ENCODE data around the gene HACD2.

Gene HACD2

GRCh38 chr3:123564056-123564455, 20.8 kb downstream of the HACD2 start:
- no peak for DNase-seq

- no peak for DNase-seq
Measured at GRCh38 chr3:123562547-123562946, 22.3 kb downstream of the HACD2 start.

- DNase-seq: no peak
Measured at GRCh38 chr3:123561188-123561587, 23.7 kb downstream of the HACD2 start.

- peak; percentile 33 for DNase-seq
Measured at GRCh38 chr3:123559040-123559861, 25.6 kb downstream of the HACD2 start.

GRCh38 chr3:123553536-123553935, 31.3 kb downstream of the HACD2 start:
- no peak for DNase-seq

GRCh38 chr3:123552768-123553167, 32.1 kb downstream of the HACD2 start:
- no peak for DNase-seq

GRCh38 chr3:123552095-123552714, 32.6 kb downstream of the HACD2 start:
- DNase-seq: no peak

- DNase-seq: no peak
Measured at GRCh38 chr3:123547881-123548519, 36.9 kb downstream of the HACD2 start.

- DNase-seq: no peak
Measured at GRCh38 chr3:123546133-123546755, 38.6 kb downstream of the HACD2 start.

- no peak for DNase-seq
Measured at GRCh38 chr3:123543950-123544349, 40.9 kb downstream of the HACD2 start.

GRCh38 chr3:123540285-123540684, 44.6 kb downstream of the HACD2 start:
- no peak for DNase-seq

GRCh38 chr3:123536153-123536895, 48.5 kb downstream of the HACD2 start:
- no peak for DNase-seq

- DNase-seq: no peak
Measured at GRCh38 chr3:123535580-123535979, 49.3 kb downstream of the HACD2 start.

GRCh38 chr3:123534264-123534663, 50.6 kb downstream of the HACD2 start:
- DNase-seq: no peak

GRCh38 chr3:123533554-123534159, 51.2 kb downstream of the HACD2 start:
- no peak for DNase-seq

GRCh38 chr3:123528130-123528529, 56.7 kb downstream of the HACD2 start:
- DNase-seq: no peak

- DNase-seq: no peak
Measured at GRCh38 chr3:123527046-123527445, 57.8 kb downstream of the HACD2 start.

GRCh38 chr3:123526474-123526873, 58.4 kb downstream of the HACD2 start:
- DNase-seq: no peak

GRCh38 chr3:123525433-123525832, 59.4 kb downstream of the HACD2 start:
- no peak for DNase-seq

- no peak for DNase-seq
Measured at GRCh38 chr3:123524981-123525380, 59.9 kb downstream of the HACD2 start.

GRCh38 chr3:123523023-123523412, 61.8 kb downstream of the HACD2 start:
- DNase-seq: no peak

GRCh38 chr3:123522320-123523022, 62.4 kb downstream of the HACD2 start:
- no peak for DNase-seq

All from NCI-H1436 treated with DMSO at 0.1 percent for 48 hours (cell line).